Caco-2 (cell line): ENCODE measurements around the gene FA2H. TPM values are rescaled to one million over a fixed set of nuclear protein-coding genes. Genes with fewer than 3 reads are reported as not detected.

Experiments
- BruUV-seq: library from RNA; stranded (reverse); fragments of 400-500 nt; replicated peaks from 2 replicates; lab custom pipeline; 2021; lab: Mats Ljungman, UMichigan
- CTCF ChIA-PET: fragments of 300-600 bp; sonication (Branson Sonifier 250); formaldehyde crosslinking; loops from one replicate; lab custom pipeline; 2022; ENCODE audit warnings: antibody characterized with exemption; lab: Charles Lee
- POLR2A ChIA-PET: fragments of 300-600 bp; sonication (Branson Sonifier 250); formaldehyde crosslinking; loops from one replicate; lab custom pipeline; 2022; ENCODE audit warnings: antibody characterized with exemption; lab: Charles Lee
- DNase-seq, 2 experiments: peaks; one replicate each; pipeline versions ENCODE4 v3.0.0 to v3.0.0-alpha.2; 2020 to 2022
- H3K27me3 ChIP-seq: replicated peaks from 2 replicates; pipeline ENCODE4 v1.6.0; 2011; ENCODE audit warnings: low read length; ENCODE audit not compliant: control insufficient read depth, insufficient read depth
- H3K36me3 ChIP-seq: 2 replicates; pipeline ENCODE4 v1.5.1; 2011; ENCODE audit warnings: low read length; ENCODE audit not compliant: control insufficient read depth, insufficient read depth
- H3K4me1 ChIP-seq: fragments of 250-450 bp; sonication (Bioruptor Pico); 2 replicates; pipeline ENCODE4 v1.5.1; 2020; ENCODE audit warnings: mild to moderate bottlenecking
- H3K4me3 ChIP-seq: 2 replicates; pipeline ENCODE4 v1.5.1; 2011; ENCODE audit warnings: low read depth, mild to moderate bottlenecking, control low read depth, low read length
- H3K9me3 ChIP-seq: fragments of 250-450 bp; sonication (Bioruptor Pico); 2 replicates; pipeline ENCODE4 v1.5.1; 2020; ENCODE audit warnings: mild to moderate bottlenecking, moderate library complexity
- H3K27ac Mint-ChIP-seq: one replicate; pipeline ENCODE4 v1.8.0; 2022; ENCODE audit warnings: mixed read lengths; ENCODE audit not compliant: unreplicated experiment
- H3K27me3 Mint-ChIP-seq: one replicate; pipeline ENCODE4 v1.8.0; 2022; ENCODE audit warnings: mixed read lengths; ENCODE audit not compliant: insufficient read depth, unreplicated experiment
- H3K36me3 Mint-ChIP-seq: one replicate; pipeline ENCODE4 v1.8.0; 2022; ENCODE audit warnings: mild to moderate bottlenecking, mixed read lengths; ENCODE audit not compliant: insufficient read depth, unreplicated experiment
- H3K4me1 Mint-ChIP-seq: one replicate; pipeline ENCODE4 v1.8.0; 2022; ENCODE audit warnings: low read depth, mixed read lengths; ENCODE audit not compliant: unreplicated experiment
- H3K4me3 Mint-ChIP-seq: one replicate; pipeline ENCODE4 v1.8.0; 2022; ENCODE audit warnings: mild to moderate bottlenecking, moderate library complexity, mixed read lengths; ENCODE audit not compliant: unreplicated experiment
- H3K9me3 Mint-ChIP-seq: one replicate; pipeline ENCODE4 v1.8.0; 2022; ENCODE audit warnings: mixed read lengths; ENCODE audit not compliant: unreplicated experiment
- intact Hi-C: fragments of 100-400 bp; cut with micrococcal nuclease; formaldehyde crosslinking; loops from one replicate; pipeline ENCODE4 v1.10.0; 2022; ENCODE audit not compliant: unreplicated experiment
- total RNA-seq: library from RNA; stranded (reverse); gene quantifications from 2 replicates; pipeline ENCODE4 v1.2.3, GENCODE V29; 2022
- TF ChIP-seq, protein P1 (sequence below), 2 experiments: fragments of 200-600 bp in 1 of 2; IDR thresholded peaks; 1 replicate in 1 of 2; 2 replicates in 1 of 2; pipeline versions ENCODE4 v1.5.1 to v1.8.0; 2011 to 2022; ENCODE audit warnings: antibody characterized with exemption in 1 of 2, control low read depth in 1 of 2, inconsistent platforms in 1 of 2, low read depth in 1 of 2, low read length in 1 of 2, mild to moderate bottlenecking in 1 of 2, moderate library complexity in 1 of 2; ENCODE audit not compliant: insufficient read depth in 1 of 2, severe bottlenecking in 1 of 2, unreplicated experiment in 1 of 2

Gene FA2H
- total RNA-seq, 1 experiment from 2014 or later: 21.3 TPM

DNA sequence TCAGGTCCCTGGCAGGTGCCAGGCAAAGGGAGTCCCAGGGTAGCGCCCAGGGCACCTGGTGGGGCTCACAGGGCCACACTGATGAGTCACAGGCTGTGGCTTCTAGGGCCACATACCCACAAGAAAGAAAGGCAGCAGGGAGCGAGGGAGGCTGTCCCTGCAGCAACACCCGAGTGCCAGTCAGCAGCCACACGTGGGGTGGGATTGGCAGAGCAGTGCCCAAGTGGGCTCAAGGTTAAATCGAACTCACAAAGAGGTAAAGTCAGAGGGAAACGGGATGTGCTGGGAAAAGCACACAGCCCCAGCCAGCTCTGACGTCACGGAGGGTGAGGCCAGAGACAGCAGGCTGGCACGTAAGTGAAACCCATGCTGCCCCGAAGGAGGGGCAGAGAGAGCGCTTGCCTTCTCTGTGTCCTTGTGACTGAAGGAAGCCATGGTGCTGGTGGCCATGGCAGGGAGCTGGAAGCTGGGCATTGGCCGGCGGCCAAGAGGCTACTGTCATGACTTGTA, 33.8 kb downstream of the FA2H start:
- no peaks in the 10 kb centered on the region for H3K9me3 Mint-ChIP-seq
- no peaks in the 10 kb centered on the region for H3K9me3 ChIP-seq
- DNase-seq: no peak
- TF ChIP-seq, protein P1, sequence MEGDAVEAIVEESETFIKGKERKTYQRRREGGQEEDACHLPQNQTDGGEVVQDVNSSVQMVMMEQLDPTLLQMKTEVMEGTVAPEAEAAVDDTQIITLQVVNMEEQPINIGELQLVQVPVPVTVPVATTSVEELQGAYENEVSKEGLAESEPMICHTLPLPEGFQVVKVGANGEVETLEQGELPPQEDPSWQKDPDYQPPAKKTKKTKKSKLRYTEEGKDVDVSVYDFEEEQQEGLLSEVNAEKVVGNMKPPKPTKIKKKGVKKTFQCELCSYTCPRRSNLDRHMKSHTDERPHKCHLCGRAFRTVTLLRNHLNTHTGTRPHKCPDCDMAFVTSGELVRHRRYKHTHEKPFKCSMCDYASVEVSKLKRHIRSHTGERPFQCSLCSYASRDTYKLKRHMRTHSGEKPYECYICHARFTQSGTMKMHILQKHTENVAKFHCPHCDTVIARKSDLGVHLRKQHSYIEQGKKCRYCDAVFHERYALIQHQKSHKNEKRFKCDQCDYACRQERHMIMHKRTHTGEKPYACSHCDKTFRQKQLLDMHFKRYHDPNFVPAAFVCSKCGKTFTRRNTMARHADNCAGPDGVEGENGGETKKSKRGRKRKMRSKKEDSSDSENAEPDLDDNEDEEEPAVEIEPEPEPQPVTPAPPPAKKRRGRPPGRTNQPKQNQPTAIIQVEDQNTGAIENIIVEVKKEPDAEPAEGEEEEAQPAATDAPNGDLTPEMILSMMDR (IDR thresholded peaks at IDR 0.05; ENCODE audit: insufficient read depth in 1 of 2, low read depth in 1 of 2, low read length in 1 of 2, severe bottlenecking in 1 of 2, unreplicated experiment in 1 of 2): no peak
- POLR2A ChIA-PET: no interaction called here
- H3K27me3 Mint-ChIP-seq: no peaks in the 10 kb centered on the region
- H3K27ac Mint-ChIP-seq: no peak overlapping the region
- no peaks in the 10 kb centered on the region for H3K4me1 Mint-ChIP-seq
- intact Hi-C loops: no loop called here
- H3K36me3 ChIP-seq: no peaks in the 10 kb centered on the region
- H3K36me3 Mint-ChIP-seq: peaks cover 8% of the 10 kb centered on the region
- no TSS peak for BruUV-seq
- no peak overlapping the region for H3K4me3 ChIP-seq
- CTCF ChIA-PET: no interaction called here
- H3K4me1 ChIP-seq: peaks cover 15% of the 10 kb centered on the region
- H3K27me3 ChIP-seq: no peaks in the 10 kb centered on the region
- no peak overlapping the region for H3K4me3 Mint-ChIP-seq

DNA sequence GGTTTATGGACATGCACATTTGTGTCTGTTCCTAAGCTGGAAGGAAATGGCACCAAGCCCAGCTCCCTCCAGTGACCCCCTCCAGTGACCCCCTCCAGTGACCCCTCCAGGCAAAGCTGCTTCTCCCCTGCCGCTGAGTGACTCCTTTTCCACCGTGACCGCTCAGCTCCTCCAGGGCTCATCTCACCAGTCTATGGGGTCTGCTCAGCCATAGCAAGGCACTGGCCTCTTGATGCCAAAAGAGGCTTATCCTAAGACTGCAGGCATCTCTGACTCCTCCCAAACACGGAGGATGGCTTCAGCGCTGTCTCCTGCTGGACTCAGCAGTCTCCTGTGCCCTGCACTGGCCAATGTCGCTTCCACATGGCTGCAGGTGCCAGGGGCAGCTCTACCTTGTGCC, 35.3 kb downstream of the FA2H start:
- intact Hi-C loops: no loop called here
- Mint-ChIP-seq H3K4me3 (no peak overlapping the region), H3K4me1 (no peaks in the 10 kb centered on the region), H3K36me3 (peaks cover 8% of the 10 kb centered on the region), H3K27me3 (no peaks in the 10 kb centered on the region), H3K9me3 (no peaks in the 10 kb centered on the region), H3K27ac (no peak overlapping the region)
- CTCF ChIA-PET: no interaction called here
- POLR2A ChIA-PET: no interaction called here
- H3K36me3 ChIP-seq: no peaks in the 10 kb centered on the region
- H3K9me3 ChIP-seq: no peaks in the 10 kb centered on the region
- BruUV-seq: no TSS peak
- H3K4me3 ChIP-seq: no peak overlapping the region
- H3K4me1 ChIP-seq: peaks cover 14% of the 10 kb centered on the region
- no peaks in the 10 kb centered on the region for H3K27me3 ChIP-seq
- no peak for DNase-seq
- TF ChIP-seq, protein P1 (IDR thresholded peaks at IDR 0.05; ENCODE audit: insufficient read depth in 1 of 2, low read depth in 1 of 2, low read length in 1 of 2, severe bottlenecking in 1 of 2, unreplicated experiment in 1 of 2): no peak

DNA sequence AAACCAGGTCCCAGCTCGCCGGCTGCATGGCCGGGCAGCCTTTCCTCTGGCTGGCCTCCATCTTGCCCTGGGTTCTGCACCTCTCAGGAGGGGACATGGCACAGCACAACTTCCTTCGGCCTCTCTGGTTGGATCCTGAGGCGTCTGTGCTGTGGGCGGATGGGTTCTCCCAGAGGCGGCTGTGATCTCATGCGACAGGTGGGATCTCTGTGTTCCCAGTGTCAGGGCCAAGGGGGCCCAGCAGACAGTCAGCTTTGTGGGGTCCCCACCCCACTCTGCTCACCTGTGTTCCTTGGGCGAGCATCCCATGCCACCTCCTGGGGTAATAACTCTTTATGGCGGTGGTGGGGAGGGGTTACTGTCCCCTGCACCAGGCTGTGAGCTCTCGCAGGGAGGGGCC, 35.8 kb downstream of the FA2H start:
- H3K4me1 ChIP-seq: peaks cover 10% of the 10 kb centered on the region
- no peak for DNase-seq
- Mint-ChIP-seq H3K27me3 (no peaks in the 10 kb centered on the region), H3K4me3 (no peak overlapping the region), H3K36me3 (peaks cover 8% of the 10 kb centered on the region), H3K27ac (no peak overlapping the region), H3K9me3 (no peaks in the 10 kb centered on the region), H3K4me1 (no peaks in the 10 kb centered on the region)
- TF ChIP-seq, protein P1 (IDR thresholded peaks at IDR 0.05; ENCODE audit: insufficient read depth in 1 of 2, low read depth in 1 of 2, low read length in 1 of 2, severe bottlenecking in 1 of 2, unreplicated experiment in 1 of 2): no peak
- no peak overlapping the region for H3K4me3 ChIP-seq
- H3K36me3 ChIP-seq: no peaks in the 10 kb centered on the region
- POLR2A ChIA-PET: no interaction called here
- CTCF ChIA-PET: interaction anchor here (1.3 kb wide), 1 partner anchor 124 kb away, joined by 3 read pairs; no protein-coding TSS in a partner anchor
- intact Hi-C loops: no loop called here
- H3K27me3 ChIP-seq: no peaks in the 10 kb centered on the region
- no TSS peak for BruUV-seq
- no peaks in the 10 kb centered on the region for H3K9me3 ChIP-seq
